Liver (tissue), 9 donors: Measurements from ENCODE around the gene RBFA. TPM values are rescaled to one million over a fixed set of nuclear protein-coding genes. Genes with fewer than 3 reads are reported as not detected.
"Not testable (repeated sequence)": the region's sequence is repeated elsewhere in the genome, so short reads cannot be mapped to it uniquely, and the experiment has no call there.

ENCODE experiments used
- DNase-seq: peaks from one replicate; pipeline ENCODE4 v3.0.0-alpha.2; 2017; ENCODE audit warnings: low spot score
- H3K27ac ChIP-seq, 2 donors: one replicate each; pipeline ENCODE4 v1.7.0; 2013; ENCODE audit warnings: inconsistent platforms in 2 of 2, low read length in 2 of 2, control low read depth in 1 of 2, low read depth in 1 of 2, mild to moderate bottlenecking in 1 of 2
- H3K27me3 ChIP-seq, 4 donors: one replicate each; pipeline versions ENCODE4 v1.6.1 to v1.7.0; 2013; ENCODE audit warnings: low read length in 3 of 4, inconsistent platforms in 1 of 4, mild to moderate bottlenecking in 1 of 4, moderate library complexity in 1 of 4; ENCODE audit not compliant: control insufficient read depth in 4 of 4, insufficient read depth in 4 of 4
- H3K36me3 ChIP-seq, 4 donors: one replicate each; pipeline versions ENCODE4 v1.6.1 to v1.7.0; 2013; ENCODE audit warnings: low read length in 3 of 4, mild to moderate bottlenecking in 3 of 4, low read depth in 1 of 4, moderate library complexity in 1 of 4; ENCODE audit not compliant: control insufficient read depth in 4 of 4, insufficient read depth in 3 of 4
- H3K4me1 ChIP-seq, 4 donors: one replicate each; pipeline versions ENCODE4 v1.6.1 to v1.7.0; 2013; ENCODE audit warnings: low read length in 3 of 4, mild to moderate bottlenecking in 3 of 4, moderate library complexity in 1 of 4; ENCODE audit not compliant: control insufficient read depth in 4 of 4, insufficient read depth in 4 of 4
- H3K4me3 ChIP-seq, 3 donors: one replicate each; pipeline versions ENCODE4 v1.6.1 to v1.7.0; 2013; ENCODE audit warnings: low read length in 3 of 3, control low read depth in 1 of 3, low read depth in 1 of 3, mild to moderate bottlenecking in 1 of 3
- H3K9ac ChIP-seq, 2 donors: one replicate each; pipeline ENCODE4 v1.7.0; 2013; ENCODE audit warnings: low read length in 2 of 2, mild to moderate bottlenecking in 2 of 2, moderate library complexity in 2 of 2, control low read depth in 1 of 2, low read depth in 1 of 2
- H3K9me3 ChIP-seq, 4 donors: one replicate each; pipeline versions ENCODE4 v1.6.1 to v1.7.0; 2013; ENCODE audit warnings: low read length in 3 of 4; ENCODE audit not compliant: control insufficient read depth in 4 of 4
- EGR1 ChIP-seq, 2 donors: IDR thresholded peaks; 2 replicates each; pipeline ENCODE4 v1.6.1; 2016 to 2018; ENCODE audit warnings: antibody characterized with exemption in 2 of 2, low read depth in 2 of 2
- FOXA1 ChIP-seq: IDR thresholded peaks from 2 replicates; pipeline ENCODE4 v1.6.1; 2016; ENCODE audit warnings: antibody characterized with exemption
- FOXA2 ChIP-seq: IDR thresholded peaks from 2 replicates; pipeline ENCODE4 v1.6.1; 2016; ENCODE audit warnings: antibody characterized with exemption
- HNF4A ChIP-seq, 2 donors: conservative IDR thresholded peaks; 2 replicates each; pipeline ENCODE4 v1.6.1; 2016; ENCODE audit warnings: antibody characterized with exemption in 2 of 2, mild to moderate bottlenecking in 2 of 2
- HNF4G ChIP-seq: IDR thresholded peaks from 2 replicates; pipeline ENCODE4 v1.6.1; 2016; ENCODE audit warnings: antibody characterized with exemption
- JUND ChIP-seq, 2 donors: IDR thresholded peaks; 2 replicates each; pipeline ENCODE4 v1.6.1; 2016; ENCODE audit warnings: antibody characterized with exemption in 2 of 2
- NR2F2 ChIP-seq: IDR thresholded peaks from 2 replicates; pipeline ENCODE4 v1.6.1; 2016; ENCODE audit warnings: antibody characterized with exemption
- RAD21 ChIP-seq, 2 donors: IDR thresholded peaks; 2 replicates each; pipeline ENCODE4 v1.6.1; 2016; ENCODE audit warnings: antibody characterized with exemption in 2 of 2, mild to moderate bottlenecking in 2 of 2
- SP1 ChIP-seq: IDR thresholded peaks from 2 replicates; pipeline ENCODE4 v1.6.1; 2018; ENCODE audit warnings: antibody characterized with exemption, mild to moderate bottlenecking
- TAF1 ChIP-seq: conservative IDR thresholded peaks from 2 replicates; pipeline ENCODE4 v1.6.1; 2016; ENCODE audit warnings: antibody characterized with exemption, mild to moderate bottlenecking
- YY1 ChIP-seq: IDR thresholded peaks from 2 replicates; pipeline ENCODE4 v1.6.1; 2016; ENCODE audit warnings: antibody characterized with exemption, mild to moderate bottlenecking
- WGBS: extraction: QIAGEN DNeasy Blood & Tissue Kit; methylation state at CpG from one replicate; pipeline ENCODE4 v1.1.7; 2013; 5-methylcytosine and 5-hydroxymethylcytosine counted together
- polyA plus RNA-seq, 2 donors: library from polyadenylated mRNA; stranded (reverse) in 1 of 2; unstranded in 1 of 2; fragments of 200-250 nt in 1 of 2; fragments of >200 nt in 1 of 2; fragmentation: Nextera tagmentation in 1 of 2; extraction: Ambion mirVana in 1 of 2; gene quantifications; one replicate each; pipeline versions ENCODE4 v1.2.1 to v1.2.3, GENCODE V29; 2013 to 2015
- total RNA-seq, 2 donors: library from RNA; depleted of rRNA; stranded (reverse); fragments of >200 nt; gene quantifications; one replicate each; pipeline ENCODE4 v1.2.3, GENCODE V29; 2014
- TF ChIP-seq, protein P1 (sequence below): IDR thresholded peaks from 2 replicates; pipeline ENCODE4 v1.6.1; 2016; ENCODE audit warnings: antibody characterized with exemption
- TF ChIP-seq, protein P2 (sequence below): IDR thresholded peaks from 2 replicates; pipeline ENCODE4 v1.6.1; 2016; ENCODE audit warnings: antibody characterized with exemption
- TF ChIP-seq, protein P3 (sequence below): IDR thresholded peaks from 2 replicates; pipeline ENCODE4 v1.6.1; 2016; ENCODE audit warnings: antibody characterized with exemption, mild to moderate bottlenecking
- TF ChIP-seq, protein P4 (sequence below): fragments of 150-350 bp; IDR thresholded peaks from 2 replicates; pipeline ENCODE4 v1.5.1; 2017; ENCODE audit warnings: improper control_type of control experiment, low read depth, low read length; ENCODE audit not compliant: missing input control
- donor health status: healthy.
- donor health status: healthy.
- donor health status: healthy.
- donor health status: healthy.
- donor health status: healthy.

The RBFA gene
- total and polyA plus RNA-seq, 4 donors = 20.4 to 31.6 (median 27.0) TPM

- H3K27me3 ChIP-seq = no peaks in the 10 kb centered on the region
- no peak for TF ChIP-seq RAD21 (IDR thresholded peaks at IDR 0.05)
- TF ChIP-seq NR2F2 = no peak
- TF ChIP-seq, protein P1, sequence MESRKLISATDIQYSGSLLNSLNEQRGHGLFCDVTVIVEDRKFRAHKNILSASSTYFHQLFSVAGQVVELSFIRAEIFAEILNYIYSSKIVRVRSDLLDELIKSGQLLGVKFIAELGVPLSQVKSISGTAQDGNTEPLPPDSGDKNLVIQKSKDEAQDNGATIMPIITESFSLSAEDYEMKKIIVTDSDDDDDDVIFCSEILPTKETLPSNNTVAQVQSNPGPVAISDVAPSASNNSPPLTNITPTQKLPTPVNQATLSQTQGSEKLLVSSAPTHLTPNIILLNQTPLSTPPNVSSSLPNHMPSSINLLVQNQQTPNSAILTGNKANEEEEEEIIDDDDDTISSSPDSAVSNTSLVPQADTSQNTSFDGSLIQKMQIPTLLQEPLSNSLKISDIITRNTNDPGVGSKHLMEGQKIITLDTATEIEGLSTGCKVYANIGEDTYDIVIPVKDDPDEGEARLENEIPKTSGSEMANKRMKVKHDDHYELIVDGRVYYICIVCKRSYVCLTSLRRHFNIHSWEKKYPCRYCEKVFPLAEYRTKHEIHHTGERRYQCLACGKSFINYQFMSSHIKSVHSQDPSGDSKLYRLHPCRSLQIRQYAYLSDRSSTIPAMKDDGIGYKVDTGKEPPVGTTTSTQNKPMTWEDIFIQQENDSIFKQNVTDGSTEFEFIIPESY = no peak
- TF ChIP-seq, protein P2, sequence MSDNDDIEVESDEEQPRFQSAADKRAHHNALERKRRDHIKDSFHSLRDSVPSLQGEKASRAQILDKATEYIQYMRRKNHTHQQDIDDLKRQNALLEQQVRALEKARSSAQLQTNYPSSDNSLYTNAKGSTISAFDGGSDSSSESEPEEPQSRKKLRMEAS = no peak
- no peak for TF ChIP-seq FOXA1
- H3K27ac ChIP-seq = no peak overlapping the region
- no peak overlapping the region for H3K9ac ChIP-seq
- H3K36me3 ChIP-seq = no peaks in the 10 kb centered on the region
- no peak overlapping the region for H3K4me3 ChIP-seq
- H3K4me1 ChIP-seq = peaks cover 4 to 20% (median 12%) of the 10 kb centered on the region in 4 donors
- 86% methylated on average over 2 of the region's 2 CpGs for WGBS
- DNase-seq = no peak
- no peaks in the 10 kb centered on the region for H3K9me3 ChIP-seq
These were observed 42.7 kb upstream of the RBFA start for GRCh38 chr18:79991494-79991893.

DNA sequence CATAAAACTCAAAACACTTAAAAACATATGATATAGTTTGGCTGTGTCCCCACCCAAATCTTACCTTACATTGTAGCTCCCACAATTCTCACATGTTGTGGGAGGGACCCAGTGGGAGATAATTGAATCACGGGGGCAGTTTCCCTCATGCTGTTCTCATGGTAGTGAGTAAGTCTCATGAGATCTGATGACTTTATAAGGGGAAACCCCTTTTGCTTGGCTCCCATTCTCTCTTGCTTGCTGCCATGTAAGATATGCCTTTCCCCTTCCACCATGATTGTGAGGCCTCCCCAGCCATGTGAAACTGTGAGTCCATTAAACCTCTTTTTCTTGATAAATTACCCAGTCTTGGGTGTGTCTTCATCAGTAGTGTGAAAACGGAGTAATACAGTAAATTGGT, 34.5 kb upstream of the RBFA start:
- not testable (repeated sequence) for H3K9me3 ChIP-seq, H3K9ac ChIP-seq, H3K4me1 ChIP-seq, DNase-seq, H3K36me3 ChIP-seq, H3K27ac ChIP-seq, H3K27me3 ChIP-seq, H3K4me3 ChIP-seq
- 84% methylated on average over 2 of the region's 2 CpGs for WGBS

GRCh38 chr18:80000877-80001276, 33.4 kb upstream of the RBFA start:
- WGBS = 82% methylated on average over 3 of the region's 3 CpGs
- TF ChIP-seq FOXA2 (no peak), FOXA1 (no peak), HNF4A (conservative IDR thresholded peaks at IDR 0.05) (no peak), JUND (IDR thresholded peaks at IDR 0.05) (no peak), HNF4G (no peak), SP1 (no peak), NR2F2 (no peak), RAD21 (IDR thresholded peaks at IDR 0.05) (no peak), YY1 (no peak), TAF1 (no peak), EGR1 (IDR thresholded peaks at IDR 0.05; ENCODE audit: low read depth in 2 of 2) (no peak)
- TF ChIP-seq, protein P3, sequence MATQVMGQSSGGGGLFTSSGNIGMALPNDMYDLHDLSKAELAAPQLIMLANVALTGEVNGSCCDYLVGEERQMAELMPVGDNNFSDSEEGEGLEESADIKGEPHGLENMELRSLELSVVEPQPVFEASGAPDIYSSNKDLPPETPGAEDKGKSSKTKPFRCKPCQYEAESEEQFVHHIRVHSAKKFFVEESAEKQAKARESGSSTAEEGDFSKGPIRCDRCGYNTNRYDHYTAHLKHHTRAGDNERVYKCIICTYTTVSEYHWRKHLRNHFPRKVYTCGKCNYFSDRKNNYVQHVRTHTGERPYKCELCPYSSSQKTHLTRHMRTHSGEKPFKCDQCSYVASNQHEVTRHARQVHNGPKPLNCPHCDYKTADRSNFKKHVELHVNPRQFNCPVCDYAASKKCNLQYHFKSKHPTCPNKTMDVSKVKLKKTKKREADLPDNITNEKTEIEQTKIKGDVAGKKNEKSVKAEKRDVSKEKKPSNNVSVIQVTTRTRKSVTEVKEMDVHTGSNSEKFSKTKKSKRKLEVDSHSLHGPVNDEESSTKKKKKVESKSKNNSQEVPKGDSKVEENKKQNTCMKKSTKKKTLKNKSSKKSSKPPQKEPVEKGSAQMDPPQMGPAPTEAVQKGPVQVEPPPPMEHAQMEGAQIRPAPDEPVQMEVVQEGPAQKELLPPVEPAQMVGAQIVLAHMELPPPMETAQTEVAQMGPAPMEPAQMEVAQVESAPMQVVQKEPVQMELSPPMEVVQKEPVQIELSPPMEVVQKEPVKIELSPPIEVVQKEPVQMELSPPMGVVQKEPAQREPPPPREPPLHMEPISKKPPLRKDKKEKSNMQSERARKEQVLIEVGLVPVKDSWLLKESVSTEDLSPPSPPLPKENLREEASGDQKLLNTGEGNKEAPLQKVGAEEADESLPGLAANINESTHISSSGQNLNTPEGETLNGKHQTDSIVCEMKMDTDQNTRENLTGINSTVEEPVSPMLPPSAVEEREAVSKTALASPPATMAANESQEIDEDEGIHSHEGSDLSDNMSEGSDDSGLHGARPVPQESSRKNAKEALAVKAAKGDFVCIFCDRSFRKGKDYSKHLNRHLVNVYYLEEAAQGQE = no peak
- TF ChIP-seq, protein P1 = no peak
- TF ChIP-seq, protein P4, sequence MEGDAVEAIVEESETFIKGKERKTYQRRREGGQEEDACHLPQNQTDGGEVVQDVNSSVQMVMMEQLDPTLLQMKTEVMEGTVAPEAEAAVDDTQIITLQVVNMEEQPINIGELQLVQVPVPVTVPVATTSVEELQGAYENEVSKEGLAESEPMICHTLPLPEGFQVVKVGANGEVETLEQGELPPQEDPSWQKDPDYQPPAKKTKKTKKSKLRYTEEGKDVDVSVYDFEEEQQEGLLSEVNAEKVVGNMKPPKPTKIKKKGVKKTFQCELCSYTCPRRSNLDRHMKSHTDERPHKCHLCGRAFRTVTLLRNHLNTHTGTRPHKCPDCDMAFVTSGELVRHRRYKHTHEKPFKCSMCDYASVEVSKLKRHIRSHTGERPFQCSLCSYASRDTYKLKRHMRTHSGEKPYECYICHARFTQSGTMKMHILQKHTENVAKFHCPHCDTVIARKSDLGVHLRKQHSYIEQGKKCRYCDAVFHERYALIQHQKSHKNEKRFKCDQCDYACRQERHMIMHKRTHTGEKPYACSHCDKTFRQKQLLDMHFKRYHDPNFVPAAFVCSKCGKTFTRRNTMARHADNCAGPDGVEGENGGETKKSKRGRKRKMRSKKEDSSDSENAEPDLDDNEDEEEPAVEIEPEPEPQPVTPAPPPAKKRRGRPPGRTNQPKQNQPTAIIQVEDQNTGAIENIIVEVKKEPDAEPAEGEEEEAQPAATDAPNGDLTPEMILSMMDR = no peak

More at GRCh38 chr18:80000877-80001276, 33.4 kb upstream of the RBFA start:
- H3K4me3 ChIP-seq = no peak overlapping the region
- DNase-seq = no peak
- H3K27ac ChIP-seq = no peak overlapping the region
- H3K4me1 ChIP-seq = no peaks in the 10 kb centered on the region
- no peaks in the 10 kb centered on the region for H3K9me3 ChIP-seq
- H3K27me3 ChIP-seq = no peaks in the 10 kb centered on the region
- H3K36me3 ChIP-seq = no peaks in the 10 kb centered on the region
- H3K9ac ChIP-seq = no peak overlapping the region
